GM12878 (cell line): Measurements from ENCODE around the gene PCNX4. TPM values are rescaled to one million over a fixed set of nuclear protein-coding genes. Genes with fewer than 3 reads are reported as not detected.

Experiments
- ATAC-seq: fragments of 200-7000 bp; cut with Tn5 transposase; 3 replicates; pipeline ENCODE4 v1.9.1; 2020; ENCODE audit warnings: mild to moderate bottlenecking, moderate library complexity
- BruUV-seq: library from RNA; stranded (reverse); fragments of 400-500 nt; replicated peaks from 2 replicates; lab custom pipeline; 2021; lab: Mats Ljungman, UMichigan
- CTCF ChIA-PET: fragments of 300-600 bp; sonication (Branson Sonifier 250); formaldehyde crosslinking; extraction: SDS; loops from one replicate; lab custom pipeline; 2021; ENCODE audit warnings: inconsistent platforms; lab: Yijun Ruan, JAX
- POLR2A ChIA-PET: fragments of 350-600 bp; formaldehyde crosslinking; extraction: SDS; loops from one replicate; lab custom pipeline; 2021; ENCODE audit warnings: inconsistent platforms; lab: Charles Lee
- RAD21 ChIA-PET: fragments of 300-600 bp; sonication (Branson Sonifier 250); formaldehyde crosslinking; loops from one replicate; lab custom pipeline; 2023; ENCODE audit warnings: antibody characterized with exemption; ENCODE audit not compliant: unreplicated experiment; lab: Charles Lee
- SMC1A ChIA-PET: fragments of 300-600 bp; sonication (Branson Sonifier 250); formaldehyde crosslinking; loops from one replicate; lab custom pipeline; 2023; ENCODE audit not compliant: unreplicated experiment, uncharacterized antibody; lab: Charles Lee
- DNase-seq: peaks from one replicate; pipeline ENCODE4 v3.0.0-alpha.2; 2011; ENCODE audit warnings: low read depth, low spot score
- FAIRE-seq: peaks from 3 replicates; lab custom pipeline; 2011; peaks lifted over from hg19 to GRCh38; lab: Jason Lieb, UNC
- H2AFZ ChIP-seq: 2 replicates; pipeline ENCODE4 v1.6.0; 2011; ENCODE audit warnings: low read depth, low read length, control low read depth; ENCODE audit not compliant: control insufficient read depth
- H3K27ac ChIP-seq: 2 replicates; pipeline ENCODE4 v1.5.1; 2011; ENCODE audit warnings: control low read depth; ENCODE audit not compliant: control insufficient read depth, insufficient read depth
- H3K27me3 ChIP-seq, 2 experiments: replicated peaks in 1 of 2; 2 replicates each; pipeline versions ENCODE4 v1.6.0 to v1.6.1; 2011; ENCODE audit warnings: low read length in 1 of 2; ENCODE audit not compliant: control insufficient read depth in 2 of 2, insufficient read depth in 2 of 2
- H3K36me3 ChIP-seq, 2 experiments: 2 replicates each; pipeline ENCODE4 v1.5.1; 2011; ENCODE audit warnings: low read length in 1 of 2; ENCODE audit not compliant: control insufficient read depth in 2 of 2, insufficient read depth in 2 of 2
- H3K4me1 ChIP-seq: 2 replicates; pipeline ENCODE4 v1.6.1; 2011; ENCODE audit warnings: mild to moderate bottlenecking, low read length, moderate library complexity, mixed read lengths; ENCODE audit not compliant: control insufficient read depth, insufficient read depth
- H3K4me2 ChIP-seq: 2 replicates; pipeline ENCODE4 v1.6.0; 2011; ENCODE audit warnings: control low read depth; ENCODE audit not compliant: control insufficient read depth, insufficient read depth
- H3K4me3 ChIP-seq: fragments of 200-600 bp; sonication (generic); 2 replicates; pipeline ENCODE4 v1.5.1; 2016
- H3K79me2 ChIP-seq: 2 replicates; pipeline ENCODE4 v1.6.0; 2011; ENCODE audit warnings: low read length; ENCODE audit not compliant: control insufficient read depth, insufficient read depth
- H3K9ac ChIP-seq: 2 replicates; pipeline ENCODE4 v1.8.0; 2011; ENCODE audit warnings: low read length, control low read depth, mixed read lengths; ENCODE audit not compliant: control insufficient read depth, insufficient read depth
- H3K9me3 ChIP-seq: replicated peaks from 3 replicates; pipeline ENCODE4 v1.5.1; 2011; ENCODE audit warnings: mild to moderate bottlenecking, low read length; ENCODE audit not compliant: control insufficient read depth, insufficient read depth
- H4K20me1 ChIP-seq: 2 replicates; pipeline ENCODE4 v1.6.0; 2011; ENCODE audit not compliant: control insufficient read depth, insufficient read depth
- JUND ChIP-seq: IDR thresholded peaks from 2 replicates; pipeline ENCODE4 v1.6.1; 2012; ENCODE audit warnings: low read depth, mild to moderate bottlenecking, low read length, improper control_type of control experiment, moderate library complexity
- MTA3 ChIP-seq: IDR thresholded peaks from 2 replicates; pipeline ENCODE4 v1.6.1; 2012; ENCODE audit warnings: low read length, inconsistent platforms, borderline replicate concordance
- NRF1 ChIP-seq: conservative IDR thresholded peaks from 2 replicates; pipeline ENCODE4 v1.6.1; 2011; ENCODE audit warnings: mild to moderate bottlenecking, low read depth, low read length, improper control_type of control experiment
- PAX8 ChIP-seq: fragments of 450-650 bp; IDR thresholded peaks from 2 replicates; pipeline ENCODE4 v1.6.1; 2017; ENCODE audit warnings: mild to moderate bottlenecking, moderate library complexity
- RB1 ChIP-seq: fragments of 450-650 bp; formaldehyde crosslinking; IDR thresholded peaks from 2 replicates; pipeline ENCODE4 v1.6.1; 2017; ENCODE audit warnings: mild to moderate bottlenecking, borderline replicate concordance
- SMC3 ChIP-seq: IDR thresholded peaks from 2 replicates; pipeline ENCODE4 v1.6.1; 2011; ENCODE audit warnings: low read length, improper control_type of control experiment, borderline replicate concordance
- STAT3 ChIP-seq: IDR thresholded peaks from 2 replicates; pipeline ENCODE4 v1.6.1; 2011; ENCODE audit warnings: low read depth, low read length, improper control_type of control experiment
- WGBS: methylation state at CpG from one replicate; pipeline ENCODE4 v1.1.6; 2016; ENCODE audit warnings: low lambda C conversion rate; ENCODE audit not compliant: insufficient replicate concordance, insufficient coverage; ENCODE audit errors: missing lambda C conversion rate; 5-methylcytosine and 5-hydroxymethylcytosine counted together
- in situ Hi-C: fragments of 300-500 bp; cut with MboI; formaldehyde crosslinking; loops from 9 replicates; pipeline ENCODE4 v1.14.3; 2018; ENCODE audit warnings: mixed read lengths
- intact Hi-C: fragments of 100-400 bp; cut with micrococcal nuclease; formaldehyde crosslinking; loops from one replicate; pipeline ENCODE4 v1.14.2; 2022; ENCODE audit not compliant: unreplicated experiment
- polyA plus RNA-seq, 11 experiments: library from polyadenylated mRNA; depleted of rRNA in 4 of 11; unstranded in 6 of 11; stranded (reverse) in 5 of 11; fragments of >200 nt; fragmentation: Nextera tagmentation in 4 of 11; fragmentation: Illumina TruSeq in 1 of 11; extraction: Ambion mirVana in 4 of 11; extraction: Trizol in 1 of 11; gene quantifications; 1 replicate in 1 of 11; 2 replicates in 10 of 11; pipeline versions ENCODE4 v1.2.1 to v1.2.3, GENCODE V29; 2011 to 2016; ENCODE audit warnings: inconsistent platforms in 2 of 11, missing spikeins in 2 of 11, low read depth in 1 of 11
- total RNA-seq, 4 experiments: library from RNA; depleted of rRNA in 3 of 4; stranded (reverse); fragments of >200 nt in 3 of 4; fragmentation: Illumina TruSeq in 1 of 4; extraction: Trizol in 1 of 4; gene quantifications; 2 replicates each; pipeline versions ENCODE4 v1.2.1 to v1.2.3, GENCODE V29; 2013 to 2021
- TF ChIP-seq, protein P1 (sequence below): fragments of 450-650 bp; formaldehyde crosslinking; IDR thresholded peaks from 2 replicates; pipeline ENCODE4 v1.5.0; 2022; ENCODE audit warnings: mild to moderate bottlenecking, missing genetic modification characterization

Gene PCNX4
- total and polyA plus RNA-seq, 10 of the 15 experiments (the other 5 are each of a cell fraction or from before 2014, with no cell fraction given): 13.8 to 56.6 (median 39.4) TPM

- no TSS peak for BruUV-seq
- Histone ChIP-seq H4K20me1 (no peaks in the 10 kb centered on the region), H3K27ac (no peak overlapping the region), H3K9me3 (no peaks in the 10 kb centered on the region), H3K36me3 (peaks cover 0 to 14% of the 10 kb centered on the region in 2 experiments; a peak in 2 of 4 replicates), H3K4me3 (no peak overlapping the region), H2AFZ (no peak overlapping the region), H3K27me3 (no peaks in the 10 kb centered on the region), H3K79me2 (no peaks in the 10 kb centered on the region; the same call in none of the 2 replicates), H3K4me1 (no peaks in the 10 kb centered on the region), H3K9ac (no peak overlapping the region), H3K4me2 (no peak overlapping the region)
- no peak for TF ChIP-seq RB1
- no peak for TF ChIP-seq SMC3
- TF ChIP-seq, protein P1, sequence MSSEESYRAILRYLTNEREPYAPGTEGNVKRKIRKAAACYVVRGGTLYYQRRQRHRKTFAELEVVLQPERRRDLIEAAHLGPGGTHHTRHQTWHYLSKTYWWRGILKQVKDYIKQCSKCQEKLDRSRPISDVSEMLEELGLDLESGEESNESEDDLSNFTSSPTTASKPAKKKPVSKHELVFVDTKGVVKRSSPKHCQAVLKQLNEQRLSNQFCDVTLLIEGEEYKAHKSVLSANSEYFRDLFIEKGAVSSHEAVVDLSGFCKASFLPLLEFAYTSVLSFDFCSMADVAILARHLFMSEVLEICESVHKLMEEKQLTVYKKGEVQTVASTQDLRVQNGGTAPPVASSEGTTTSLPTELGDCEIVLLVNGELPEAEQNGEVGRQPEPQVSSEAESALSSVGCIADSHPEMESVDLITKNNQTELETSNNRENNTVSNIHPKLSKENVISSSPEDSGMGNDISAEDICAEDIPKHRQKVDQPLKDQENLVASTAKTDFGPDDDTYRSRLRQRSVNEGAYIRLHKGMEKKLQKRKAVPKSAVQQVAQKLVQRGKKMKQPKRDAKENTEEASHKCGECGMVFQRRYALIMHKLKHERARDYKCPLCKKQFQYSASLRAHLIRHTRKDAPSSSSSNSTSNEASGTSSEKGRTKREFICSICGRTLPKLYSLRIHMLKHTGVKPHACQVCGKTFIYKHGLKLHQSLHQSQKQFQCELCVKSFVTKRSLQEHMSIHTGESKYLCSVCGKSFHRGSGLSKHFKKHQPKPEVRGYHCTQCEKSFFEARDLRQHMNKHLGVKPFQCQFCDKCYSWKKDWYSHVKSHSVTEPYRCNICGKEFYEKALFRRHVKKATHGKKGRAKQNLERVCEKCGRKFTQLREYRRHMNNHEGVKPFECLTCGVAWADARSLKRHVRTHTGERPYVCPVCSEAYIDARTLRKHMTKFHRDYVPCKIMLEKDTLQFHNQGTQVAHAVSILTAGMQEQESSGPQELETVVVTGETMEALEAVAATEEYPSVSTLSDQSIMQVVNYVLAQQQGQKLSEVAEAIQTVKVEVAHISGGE (CRISPR knock-in tag): no peak
- TF ChIP-seq STAT3: no peak
- no peak for TF ChIP-seq PAX8
- no peak for TF ChIP-seq NRF1
- TF ChIP-seq JUND: no peak
- TF ChIP-seq MTA3: no peak
- intact Hi-C loops (no loop called here), in situ Hi-C loops (no loop called here)
- RAD21 ChIA-PET: no interaction called here
- CTCF ChIA-PET: interaction anchor here (1.3 kb wide), 1 partner anchor 150 kb away, joined by 3 read pairs; no protein-coding TSS in a partner anchor
- POLR2A ChIA-PET: interaction anchor here (0.6 kb wide), 1 partner anchor 480 kb away, joined by 3 read pairs; no protein-coding TSS in a partner anchor
- SMC1A ChIA-PET: interaction anchor here (0.9 to 1.8 kb wide), 2 partner anchors 10 to 19 kb away, joined by 3 to 5 read pairs; no protein-coding TSS in a partner anchor
- no peak for FAIRE-seq
- ATAC-seq: no peak
- no peak for DNase-seq
- WGBS: 0% methylated on average over 1 of the region's 1 CpG
These were observed 23.2 kb downstream of the PCNX4 start for GRCh38 chr14:60114881-60115280.
